ENCODE measurements around the gene PIEZO1. TPM values are rescaled to one million over a fixed set of nuclear protein-coding genes. Genes with fewer than 3 reads are reported as not detected.

The PIEZO1 gene
- total and polyA plus RNA-seq, 2 experiments from 2014 or later, result 30.4 to 70.1 TPM

DNA sequence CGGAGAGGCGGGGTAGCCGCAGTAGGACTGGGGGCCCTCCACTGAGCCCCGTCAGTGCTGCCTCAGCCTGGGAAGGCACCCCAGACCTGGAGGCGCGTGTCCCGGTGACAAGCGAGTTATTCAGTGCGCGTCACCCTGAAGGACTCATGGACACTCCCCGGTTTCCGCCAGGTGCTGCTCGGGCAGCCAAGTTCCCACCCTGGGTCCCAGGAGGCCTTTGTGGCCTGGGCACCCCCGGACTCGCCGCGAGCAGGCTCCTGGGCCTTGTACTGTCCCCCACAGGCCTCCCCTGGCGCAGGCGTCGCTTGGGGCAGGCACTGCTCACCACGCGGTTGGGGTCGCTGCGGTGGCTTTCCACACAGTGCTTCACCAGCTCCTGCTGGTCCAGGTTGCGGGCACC is 86.4 kb downstream of the PIEZO1 start:
- no peak overlapping the region for H3K4me3 ChIP-seq
- Mint-ChIP-seq H3K4me3 (no peak overlapping the region), H3K27ac (no peak overlapping the region), H3K9me3 (no peaks in the 10 kb centered on the region), H3K27me3 (ENCODE audit: insufficient read depth, low read depth, poor library complexity) (no peaks in the 10 kb centered on the region), H3K36me3 (ENCODE audit: low read depth) (no peaks in the 10 kb centered on the region; the same call in 2 of the 3 replicates), H3K4me1 (no peaks in the 10 kb centered on the region)
- DNase-seq (ENCODE audit: low spot score) (no peak), ATAC-seq (no peak)
- no peaks in the 10 kb centered on the region for H3K4me1 ChIP-seq (ENCODE audit: insufficient read depth)
- H3K36me3 ChIP-seq (ENCODE audit: insufficient read depth), result no peaks in the 10 kb centered on the region
- peaks cover 2% of the 10 kb centered on the region; the same call in 1 of the 2 replicates for H3K79me2 ChIP-seq (replicated peaks; ENCODE audit: insufficient read depth)
- H2AFZ ChIP-seq, result no peak overlapping the region
- no peaks in the 10 kb centered on the region for H3F3A ChIP-seq (replicated peaks; ENCODE audit: low read depth)
- no peak overlapping the region for H3K27ac ChIP-seq (ENCODE audit: low read depth)
- no peaks in the 10 kb centered on the region for H3K9me2 ChIP-seq (ENCODE audit: insufficient read depth)
- no peak overlapping the region for H3K4me2 ChIP-seq
- H4K20me1 ChIP-seq (replicated peaks; ENCODE audit: insufficient read depth), result no peaks in the 10 kb centered on the region
- TF ChIP-seq STAT1 (IDR thresholded peaks at IDR 0.05; ENCODE audit: unreplicated experiment), result no peak
- no peak for TF ChIP-seq JUNB (IDR thresholded peaks at IDR 0.05; ENCODE audit: unreplicated experiment)
- TF ChIP-seq ZNF114 (CRISPR knock-in tag; IDR thresholded peaks at IDR 0.05), result no peak
- no peak for TF ChIP-seq EZH2 (IDR thresholded peaks at IDR 0.05; ENCODE audit: low read depth, unreplicated experiment)
- no peaks in the 10 kb centered on the region for H3K27me3 ChIP-seq (ENCODE audit: insufficient read depth)

DNA sequence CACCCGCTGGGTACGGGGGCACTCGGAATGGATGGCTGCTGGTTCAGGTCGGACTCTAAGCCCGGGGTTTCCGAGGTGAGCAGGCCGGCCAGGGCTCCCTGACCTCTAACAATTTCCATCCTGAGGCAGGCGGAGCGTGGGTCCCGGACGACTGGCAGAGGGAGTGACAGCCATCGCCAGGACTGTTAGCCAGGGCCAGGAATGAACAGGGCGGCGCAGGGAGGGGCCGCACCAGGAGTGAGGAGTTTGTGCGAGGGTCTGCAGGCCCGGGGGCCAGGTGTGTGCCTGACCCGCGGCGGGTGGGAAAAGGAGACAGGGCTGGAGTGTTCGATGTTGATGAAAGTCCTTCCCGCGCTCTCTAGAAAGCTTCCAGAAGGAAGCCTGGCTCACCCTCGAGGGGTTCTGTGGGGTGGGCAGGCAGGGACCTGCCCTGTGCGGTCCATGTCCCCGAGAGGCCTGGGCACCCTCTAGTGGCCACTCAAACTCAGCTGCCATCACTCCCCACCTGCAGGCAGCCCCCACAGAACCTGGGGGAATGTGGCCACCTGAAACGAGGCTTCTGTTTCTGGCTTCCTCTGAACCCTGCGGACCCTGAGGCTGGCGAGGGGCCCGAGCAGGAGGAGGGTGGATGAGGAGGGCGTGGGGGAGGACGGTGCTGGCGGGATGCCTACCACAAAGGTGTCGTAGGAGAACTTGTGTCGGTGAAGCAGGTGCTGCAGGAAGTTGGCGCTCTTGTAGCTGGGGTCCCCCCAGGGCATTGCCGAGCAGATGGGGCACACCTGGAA is 87.0 kb downstream of the PIEZO1 start:
- Histone ChIP-seq H3K79me2 (replicated peaks; ENCODE audit: insufficient read depth) (no peaks in the 10 kb centered on the region), H3K27ac (ENCODE audit: low read depth) (no peak overlapping the region), H3K27me3 (ENCODE audit: insufficient read depth) (no peaks in the 10 kb centered on the region), H3K4me1 (ENCODE audit: insufficient read depth) (no peaks in the 10 kb centered on the region), H3F3A (replicated peaks; ENCODE audit: low read depth) (no peaks in the 10 kb centered on the region), H3K4me3 (no peak overlapping the region), H3K4me2 (no peak overlapping the region), H2AFZ (no peak overlapping the region), H3K36me3 (ENCODE audit: insufficient read depth) (no peaks in the 10 kb centered on the region), H3K9me2 (ENCODE audit: insufficient read depth) (no peaks in the 10 kb centered on the region), H4K20me1 (replicated peaks; ENCODE audit: insufficient read depth) (no peaks in the 10 kb centered on the region)
- Mint-ChIP-seq H3K27ac (no peak overlapping the region), H3K9me3 (no peaks in the 10 kb centered on the region), H3K36me3 (ENCODE audit: low read depth) (no peaks in the 10 kb centered on the region; the same call in 2 of the 3 replicates), H3K27me3 (ENCODE audit: insufficient read depth, low read depth, poor library complexity) (no peaks in the 10 kb centered on the region), H3K4me3 (no peak overlapping the region), H3K4me1 (no peaks in the 10 kb centered on the region)
- DNase-seq (ENCODE audit: low spot score) (peak; percentile 64), ATAC-seq (peak; percentile 77)
- no peak for TF ChIP-seq JUNB (IDR thresholded peaks at IDR 0.05; ENCODE audit: unreplicated experiment)
- no peak for TF ChIP-seq EZH2phosphoT487 (IDR thresholded peaks at IDR 0.05; ENCODE audit: unreplicated experiment)
- TF ChIP-seq, protein P1, sequence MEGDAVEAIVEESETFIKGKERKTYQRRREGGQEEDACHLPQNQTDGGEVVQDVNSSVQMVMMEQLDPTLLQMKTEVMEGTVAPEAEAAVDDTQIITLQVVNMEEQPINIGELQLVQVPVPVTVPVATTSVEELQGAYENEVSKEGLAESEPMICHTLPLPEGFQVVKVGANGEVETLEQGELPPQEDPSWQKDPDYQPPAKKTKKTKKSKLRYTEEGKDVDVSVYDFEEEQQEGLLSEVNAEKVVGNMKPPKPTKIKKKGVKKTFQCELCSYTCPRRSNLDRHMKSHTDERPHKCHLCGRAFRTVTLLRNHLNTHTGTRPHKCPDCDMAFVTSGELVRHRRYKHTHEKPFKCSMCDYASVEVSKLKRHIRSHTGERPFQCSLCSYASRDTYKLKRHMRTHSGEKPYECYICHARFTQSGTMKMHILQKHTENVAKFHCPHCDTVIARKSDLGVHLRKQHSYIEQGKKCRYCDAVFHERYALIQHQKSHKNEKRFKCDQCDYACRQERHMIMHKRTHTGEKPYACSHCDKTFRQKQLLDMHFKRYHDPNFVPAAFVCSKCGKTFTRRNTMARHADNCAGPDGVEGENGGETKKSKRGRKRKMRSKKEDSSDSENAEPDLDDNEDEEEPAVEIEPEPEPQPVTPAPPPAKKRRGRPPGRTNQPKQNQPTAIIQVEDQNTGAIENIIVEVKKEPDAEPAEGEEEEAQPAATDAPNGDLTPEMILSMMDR (conservative IDR thresholded peaks at IDR 0.05; ENCODE audit: low read depth in 2 of 2), result peak; percentile 52 to 77

DNA sequence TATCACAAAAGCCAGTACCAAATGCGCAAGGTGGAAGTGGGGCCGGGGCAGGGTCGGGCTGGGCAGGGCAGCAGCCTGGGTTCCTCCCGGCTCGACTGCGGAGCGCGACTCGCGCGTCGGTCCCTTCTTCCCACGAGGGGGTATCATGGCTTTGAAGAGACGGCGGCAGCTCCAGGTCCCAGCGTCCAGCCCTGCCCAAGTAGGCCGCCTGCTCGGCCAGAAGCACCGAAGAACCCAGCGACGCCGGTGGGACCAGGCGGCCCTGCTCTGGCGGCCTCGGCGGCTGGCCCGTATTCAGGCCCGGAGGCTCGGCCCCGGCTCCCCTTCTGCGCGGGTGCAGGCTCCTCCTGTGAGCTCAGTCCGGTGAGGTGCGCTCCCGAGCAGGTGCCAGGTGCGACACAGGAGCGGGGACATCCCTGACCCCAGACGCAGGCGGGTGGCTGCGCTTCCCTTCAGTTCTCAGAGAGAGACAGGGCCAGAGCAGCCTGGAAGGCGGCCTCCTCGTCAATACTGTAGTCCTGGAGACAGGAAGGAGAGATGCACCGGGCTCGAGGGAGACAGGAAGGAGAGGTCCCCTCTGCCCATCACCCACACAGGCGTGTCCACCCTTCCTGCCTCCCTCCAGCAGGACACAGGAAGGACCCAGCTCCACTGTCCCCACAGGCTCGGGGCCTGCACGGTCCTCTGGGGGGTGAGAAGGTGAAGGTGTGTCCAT is 87.7 kb downstream of the PIEZO1 start:
- Mint-ChIP-seq H3K27me3 (ENCODE audit: insufficient read depth, low read depth, poor library complexity) (no peaks in the 10 kb centered on the region), H3K27ac (no peak overlapping the region), H3K9me3 (no peaks in the 10 kb centered on the region), H3K36me3 (ENCODE audit: low read depth) (no peaks in the 10 kb centered on the region), H3K4me1 (no peaks in the 10 kb centered on the region), H3K4me3 (no peak overlapping the region)
- no peaks in the 10 kb centered on the region for H3K36me3 ChIP-seq (ENCODE audit: insufficient read depth)
- H2AFZ ChIP-seq, result no peak overlapping the region
- H3K4me3 ChIP-seq, result no peak overlapping the region
- no peaks in the 10 kb centered on the region for H4K20me1 ChIP-seq (replicated peaks; ENCODE audit: insufficient read depth)
- H3K79me2 ChIP-seq (replicated peaks; ENCODE audit: insufficient read depth), result no peaks in the 10 kb centered on the region
- no peaks in the 10 kb centered on the region for H3K4me1 ChIP-seq (ENCODE audit: insufficient read depth)
- DNase-seq (ENCODE audit: low spot score) (no peak), ATAC-seq (no peak)
- H3K27ac ChIP-seq (ENCODE audit: low read depth), result no peak overlapping the region
- H3K27me3 ChIP-seq (ENCODE audit: insufficient read depth), result no peaks in the 10 kb centered on the region
- no peaks in the 10 kb centered on the region for H3F3A ChIP-seq (replicated peaks; ENCODE audit: low read depth)
- no peaks in the 10 kb centered on the region for H3K9me2 ChIP-seq (ENCODE audit: insufficient read depth)
- H3K4me2 ChIP-seq, result no peak overlapping the region
- TF ChIP-seq, protein P1 (conservative IDR thresholded peaks at IDR 0.05; ENCODE audit: low read depth in 2 of 2), result no peak

Measured in GM23338 (cell line).